Calu3 (cell line): ENCODE measurements around the gene SNX20. TPM values are rescaled to one million over a fixed set of nuclear protein-coding genes. Genes with fewer than 3 reads are reported as not detected.

Experiments
- BruUV-seq: library from RNA; stranded (reverse); fragments of 400-500 nt; replicated peaks from 2 replicates; lab custom pipeline; 2021; lab: Mats Ljungman, UMichigan
- CTCF ChIA-PET: fragments of 300-600 bp; sonication (Branson Sonifier 250); formaldehyde crosslinking; loops from one replicate; lab custom pipeline; 2022; ENCODE audit warnings: antibody characterized with exemption; lab: Charles Lee
- DNase-seq: peaks from one replicate; pipeline ENCODE4 v3.0.0; 2022
- H3K27ac Mint-ChIP-seq: one replicate; pipeline ENCODE4 v1.8.0; 2022; ENCODE audit warnings: mixed read lengths; ENCODE audit not compliant: unreplicated experiment
- H3K27me3 Mint-ChIP-seq: one replicate; pipeline ENCODE4 v1.8.0; 2022; ENCODE audit warnings: mixed read lengths; ENCODE audit not compliant: unreplicated experiment
- H3K36me3 Mint-ChIP-seq: one replicate; pipeline ENCODE4 v1.8.0; 2022; ENCODE audit warnings: mild to moderate bottlenecking, moderate library complexity, mixed read lengths; ENCODE audit not compliant: insufficient read depth, unreplicated experiment
- H3K4me1 Mint-ChIP-seq: one replicate; pipeline ENCODE4 v1.8.0; 2022; ENCODE audit warnings: mild to moderate bottlenecking, low read depth, mixed read lengths; ENCODE audit not compliant: unreplicated experiment
- H3K4me3 Mint-ChIP-seq: one replicate; pipeline ENCODE4 v1.8.0; 2022; ENCODE audit warnings: mild to moderate bottlenecking, low read depth, moderate library complexity, mixed read lengths; ENCODE audit not compliant: unreplicated experiment
- H3K9me3 Mint-ChIP-seq: one replicate; pipeline ENCODE4 v1.8.0; 2022; ENCODE audit warnings: low read depth, mixed read lengths; ENCODE audit not compliant: unreplicated experiment
- intact Hi-C: fragments of 100-400 bp; cut with micrococcal nuclease; formaldehyde crosslinking; loops from one replicate; pipeline ENCODE4 v1.10.0; 2022; ENCODE audit not compliant: unreplicated experiment
- total RNA-seq: library from RNA; stranded (reverse); gene quantifications from 2 replicates; pipeline ENCODE4 v1.2.3, GENCODE V29; 2022
- TF ChIP-seq, protein P1 (sequence below): fragments of 200-600 bp; IDR thresholded peaks from one replicate; pipeline ENCODE4 v1.8.0; 2022; ENCODE audit warnings: antibody characterized with exemption; ENCODE audit not compliant: unreplicated experiment

Gene SNX20
- total RNA-seq, 1 experiment from 2014 or later: not detected

GRCh38 chr16:50626868-50627267, 54.2 kb downstream of the SNX20 start:
- CTCF ChIA-PET: interaction anchor here (0.7 to 1.4 kb wide), 5 partner anchors 13 to 252 kb away, joined by 3 to 6 read pairs (median 3); no protein-coding TSS in a partner anchor

GRCh38 chr16:50625374-50625773, 55.7 kb downstream of the SNX20 start:
- CTCF ChIA-PET: no interaction called here
- H3K27me3 Mint-ChIP-seq: peaks cover 91% of the 10 kb centered on the region

More at GRCh38 chr16:50626868-50627267, 54.2 kb downstream of the SNX20 start:
- H3K36me3 Mint-ChIP-seq: no peaks in the 10 kb centered on the region
- TF ChIP-seq, protein P1, sequence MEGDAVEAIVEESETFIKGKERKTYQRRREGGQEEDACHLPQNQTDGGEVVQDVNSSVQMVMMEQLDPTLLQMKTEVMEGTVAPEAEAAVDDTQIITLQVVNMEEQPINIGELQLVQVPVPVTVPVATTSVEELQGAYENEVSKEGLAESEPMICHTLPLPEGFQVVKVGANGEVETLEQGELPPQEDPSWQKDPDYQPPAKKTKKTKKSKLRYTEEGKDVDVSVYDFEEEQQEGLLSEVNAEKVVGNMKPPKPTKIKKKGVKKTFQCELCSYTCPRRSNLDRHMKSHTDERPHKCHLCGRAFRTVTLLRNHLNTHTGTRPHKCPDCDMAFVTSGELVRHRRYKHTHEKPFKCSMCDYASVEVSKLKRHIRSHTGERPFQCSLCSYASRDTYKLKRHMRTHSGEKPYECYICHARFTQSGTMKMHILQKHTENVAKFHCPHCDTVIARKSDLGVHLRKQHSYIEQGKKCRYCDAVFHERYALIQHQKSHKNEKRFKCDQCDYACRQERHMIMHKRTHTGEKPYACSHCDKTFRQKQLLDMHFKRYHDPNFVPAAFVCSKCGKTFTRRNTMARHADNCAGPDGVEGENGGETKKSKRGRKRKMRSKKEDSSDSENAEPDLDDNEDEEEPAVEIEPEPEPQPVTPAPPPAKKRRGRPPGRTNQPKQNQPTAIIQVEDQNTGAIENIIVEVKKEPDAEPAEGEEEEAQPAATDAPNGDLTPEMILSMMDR: no peak
- no peak for DNase-seq
- no TSS peak for BruUV-seq
- H3K27ac Mint-ChIP-seq: no peak overlapping the region
- no peak overlapping the region for H3K4me3 Mint-ChIP-seq
- peaks cover 100% of the 10 kb centered on the region for H3K27me3 Mint-ChIP-seq
- H3K4me1 Mint-ChIP-seq: no peaks in the 10 kb centered on the region
- H3K9me3 Mint-ChIP-seq: no peaks in the 10 kb centered on the region
- intact Hi-C loops: no loop called here

GRCh38 chr16:50624449-50624970, 56.6 kb downstream of the SNX20 start:
- no peaks in the 10 kb centered on the region for H3K36me3 Mint-ChIP-seq

More at GRCh38 chr16:50625374-50625773, 55.7 kb downstream of the SNX20 start:
- no peaks in the 10 kb centered on the region for H3K9me3 Mint-ChIP-seq
- TF ChIP-seq, protein P1: no peak
- no peak overlapping the region for H3K4me3 Mint-ChIP-seq
- no TSS peak for BruUV-seq
- no peaks in the 10 kb centered on the region for H3K4me1 Mint-ChIP-seq
- no peaks in the 10 kb centered on the region for H3K36me3 Mint-ChIP-seq
- no peak for DNase-seq
- intact Hi-C loops: no loop called here
- no peak overlapping the region for H3K27ac Mint-ChIP-seq

GRCh38 chr16:50622643-50623369, 58.3 kb downstream of the SNX20 start:
- TF ChIP-seq, protein P1: no peak
- H3K4me3 Mint-ChIP-seq: no peak overlapping the region
- H3K9me3 Mint-ChIP-seq: no peaks in the 10 kb centered on the region
- peaks cover 85% of the 10 kb centered on the region for H3K27me3 Mint-ChIP-seq
- no TSS peak for BruUV-seq
- intact Hi-C loops: no loop called here
- no peaks in the 10 kb centered on the region for H3K4me1 Mint-ChIP-seq
- CTCF ChIA-PET: interaction anchor here (0.7 kb wide), 2 partner anchors 22 to 277 kb away, joined by 3 to 6 read pairs; no protein-coding TSS in a partner anchor
- H3K27ac Mint-ChIP-seq: no peak overlapping the region
- no peak for DNase-seq
- no peaks in the 10 kb centered on the region for H3K36me3 Mint-ChIP-seq

More at GRCh38 chr16:50624449-50624970, 56.6 kb downstream of the SNX20 start:
- H3K27ac Mint-ChIP-seq: no peak overlapping the region
- H3K4me3 Mint-ChIP-seq: no peak overlapping the region
- intact Hi-C loops: no loop called here
- H3K9me3 Mint-ChIP-seq: no peaks in the 10 kb centered on the region
- no peak for DNase-seq
- CTCF ChIA-PET: interaction anchor here (0.5 kb wide), 1 partner anchor 150 kb away, joined by 4 read pairs; no protein-coding TSS in a partner anchor
- BruUV-seq: no TSS peak
- peaks cover 88% of the 10 kb centered on the region for H3K27me3 Mint-ChIP-seq
- TF ChIP-seq, protein P1: no peak
- H3K4me1 Mint-ChIP-seq: no peaks in the 10 kb centered on the region
